Mesothelial cell of epicardium (in vitro differentiated cells): ENCODE measurements around the gene GRIA4. TPM values are rescaled to one million over a fixed set of nuclear protein-coding genes. Genes with fewer than 3 reads are reported as not detected.

Source experiments
- DNase-seq, 2 experiments: peaks; one replicate each; pipeline ENCODE4 v3.0.0; 2021; ENCODE audit warnings: low spot score in 2 of 2; ENCODE audit not compliant: unreplicated experiment in 2 of 2
- H3K27ac Mint-ChIP-seq: 2 replicates; pipeline ENCODE4 v1.8.0; 2021; ENCODE audit warnings: mixed read lengths
- H3K27me3 Mint-ChIP-seq: 2 replicates; pipeline ENCODE4 v1.8.0; 2021; ENCODE audit warnings: low read depth, mixed read lengths
- H3K36me3 Mint-ChIP-seq: 2 replicates; pipeline ENCODE4 v1.8.0; 2021; ENCODE audit warnings: mixed read lengths
- H3K4me1 Mint-ChIP-seq: 2 replicates; pipeline ENCODE4 v1.8.0; 2021; ENCODE audit warnings: mixed read lengths
- H3K4me3 Mint-ChIP-seq: 2 replicates; pipeline ENCODE4 v1.8.0; 2021; ENCODE audit warnings: mild to moderate bottlenecking, moderate library complexity, mixed read lengths
- H3K9me3 Mint-ChIP-seq: 2 replicates; pipeline ENCODE4 v1.8.0; 2021; ENCODE audit warnings: mixed read lengths
- CTCF ChIP-seq: fragments of 200-600 bp; sonication (generic); IDR thresholded peaks from one replicate; pipeline ENCODE4 v1.5.0; 2021; ENCODE audit warnings: antibody characterized with exemption; ENCODE audit not compliant: unreplicated experiment
- total RNA-seq: library from RNA; stranded (reverse); gene quantifications from 3 replicates; pipeline ENCODE4 v1.2.1, GENCODE V29; 2021

The GRIA4 gene
- total RNA-seq, 1 donor from 2014 or later = 156 TPM

- no peak for DNase-seq
- H3K9me3 Mint-ChIP-seq = peaks cover 11% of the 10 kb centered on the region
- peaks cover 30% of the 10 kb centered on the region for H3K36me3 Mint-ChIP-seq
- peak overlapping the region; percentile 40 for H3K27ac Mint-ChIP-seq
- no peaks in the 10 kb centered on the region for H3K27me3 Mint-ChIP-seq
- TF ChIP-seq CTCF = no peak
- peaks cover 4% of the 10 kb centered on the region for H3K4me1 Mint-ChIP-seq
- no peak overlapping the region for H3K4me3 Mint-ChIP-seq
These were observed 229.0 kb downstream of the GRIA4 start for GRCh38 chr11:105838668-105839384.

- Mint-ChIP-seq H3K4me1 (peaks cover 4% of the 10 kb centered on the region), H3K36me3 (peaks cover 36% of the 10 kb centered on the region), H3K4me3 (no peak overlapping the region), H3K27me3 (no peaks in the 10 kb centered on the region), H3K27ac (no peak overlapping the region), H3K9me3 (peaks cover 17% of the 10 kb centered on the region)
- no peak for TF ChIP-seq CTCF
- DNase-seq = no peak
These were observed 230.5 kb downstream of the GRIA4 start for GRCh38 chr11:105840391-105840790.

- no peak for TF ChIP-seq CTCF
- no peak for DNase-seq
- Mint-ChIP-seq H3K4me1 (peaks cover 27% of the 10 kb centered on the region), H3K9me3 (peaks cover 5% of the 10 kb centered on the region), H3K27me3 (no peaks in the 10 kb centered on the region), H3K4me3 (no peak overlapping the region), H3K27ac (peak overlapping the region; percentile 41), H3K36me3 (peaks cover 9% of the 10 kb centered on the region)
These were observed 242.5 kb downstream of the GRIA4 start for GRCh38 chr11:105852403-105852802.

GRCh38 chr11:105854269-105854668, 244.4 kb downstream of the GRIA4 start:
- H3K4me3 Mint-ChIP-seq = no peak overlapping the region
- no peaks in the 10 kb centered on the region for H3K27me3 Mint-ChIP-seq

GRCh38 chr11:105856954-105857353, 247.1 kb downstream of the GRIA4 start:
- no peak overlapping the region for H3K4me3 Mint-ChIP-seq
- no peak for DNase-seq
- H3K27ac Mint-ChIP-seq = no peak overlapping the region

More at GRCh38 chr11:105854269-105854668, 244.4 kb downstream of the GRIA4 start:
- Mint-ChIP-seq H3K4me1 (peaks cover 38% of the 10 kb centered on the region), H3K27ac (no peak overlapping the region), H3K9me3 (peaks cover 5% of the 10 kb centered on the region), H3K36me3 (peaks cover 9% of the 10 kb centered on the region)
- DNase-seq = no peak
- TF ChIP-seq CTCF = no peak

More at GRCh38 chr11:105856954-105857353, 247.1 kb downstream of the GRIA4 start:
- Mint-ChIP-seq H3K27me3 (no peaks in the 10 kb centered on the region), H3K4me1 (peaks cover 50% of the 10 kb centered on the region), H3K36me3 (peaks cover 9% of the 10 kb centered on the region), H3K9me3 (peaks cover 5% of the 10 kb centered on the region)
- TF ChIP-seq CTCF = no peak
